GM18861 (cell line): Measurements from ENCODE around the gene SEMA4D.
A peak's percentile ranks its signal among the peaks of the same experiment; 100 is the strongest.

Source experiments
- ATAC-seq: cut with Tn5 transposase; IDR thresholded peaks from one replicate; pipeline ENCODE4 v1.9.1; 2021; ENCODE audit not compliant: unreplicated experiment

SEMA4D gene

DNA sequence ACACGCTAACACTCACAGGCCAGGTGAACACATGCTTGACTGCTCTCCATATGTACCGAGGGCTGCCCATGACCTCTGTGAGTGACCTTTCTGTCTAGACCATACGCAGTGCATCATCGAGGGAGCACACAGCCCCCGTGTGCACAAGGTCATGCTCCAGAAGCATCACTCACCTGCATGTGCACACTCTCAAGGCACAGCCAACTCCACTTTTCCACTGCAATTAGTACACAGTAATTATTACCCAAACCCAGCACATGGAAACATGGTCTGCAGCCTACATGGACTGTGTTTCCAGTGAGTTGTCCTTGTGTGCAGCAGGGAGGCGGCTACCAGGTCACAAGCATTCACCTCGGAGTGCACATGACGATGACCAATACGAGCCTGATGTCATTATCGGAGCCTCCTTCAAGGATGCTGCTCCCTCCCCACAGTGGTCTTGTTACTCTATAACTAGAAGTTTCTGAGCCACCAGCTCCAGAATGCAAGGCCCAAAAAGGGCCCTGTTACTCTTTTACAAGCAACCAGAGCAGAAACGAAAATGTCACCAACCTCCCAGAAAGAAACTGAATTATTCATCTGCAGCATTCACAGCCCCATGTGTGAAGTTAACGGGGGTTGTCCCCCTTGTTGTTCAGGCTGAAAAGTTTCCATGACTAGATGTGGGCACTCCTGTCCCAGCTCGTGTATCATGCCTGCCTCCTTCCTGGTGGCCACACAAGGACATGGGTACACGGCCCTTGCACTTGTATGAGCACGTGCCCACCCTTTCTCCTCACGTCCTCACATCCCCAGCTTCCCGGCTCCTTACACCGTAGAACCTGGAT is 31.2 kb downstream of the SEMA4D start:
- peak; percentile 54 for ATAC-seq

DNA sequence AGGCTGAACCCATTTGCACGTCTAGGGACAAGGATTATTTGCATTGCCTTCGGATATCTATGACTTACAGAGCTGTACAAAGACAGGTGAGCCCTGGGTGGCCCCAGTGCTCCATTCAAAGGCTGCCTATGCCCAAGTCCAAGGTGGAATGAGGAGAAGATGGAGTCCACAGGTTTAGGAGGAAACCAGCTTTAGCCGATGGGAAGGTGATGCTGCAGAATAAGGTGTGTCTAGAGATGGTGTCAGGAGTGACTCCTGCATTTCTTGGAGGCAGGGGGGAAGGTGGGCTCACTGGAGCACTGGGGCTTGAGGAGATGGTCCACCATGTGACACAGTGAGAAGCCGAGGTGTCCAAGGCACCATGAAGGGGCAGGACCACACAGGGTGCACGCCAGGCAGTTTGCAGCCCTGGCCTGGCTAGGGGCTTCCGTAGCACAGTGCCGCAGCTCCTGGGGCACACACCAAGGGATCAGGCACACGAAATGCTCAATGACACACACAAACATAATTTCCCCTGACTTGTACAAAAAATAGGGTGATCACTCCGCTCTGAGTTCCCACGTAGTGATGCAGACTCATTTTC is 32.1 kb downstream of the SEMA4D start:
- no peak for ATAC-seq

DNA sequence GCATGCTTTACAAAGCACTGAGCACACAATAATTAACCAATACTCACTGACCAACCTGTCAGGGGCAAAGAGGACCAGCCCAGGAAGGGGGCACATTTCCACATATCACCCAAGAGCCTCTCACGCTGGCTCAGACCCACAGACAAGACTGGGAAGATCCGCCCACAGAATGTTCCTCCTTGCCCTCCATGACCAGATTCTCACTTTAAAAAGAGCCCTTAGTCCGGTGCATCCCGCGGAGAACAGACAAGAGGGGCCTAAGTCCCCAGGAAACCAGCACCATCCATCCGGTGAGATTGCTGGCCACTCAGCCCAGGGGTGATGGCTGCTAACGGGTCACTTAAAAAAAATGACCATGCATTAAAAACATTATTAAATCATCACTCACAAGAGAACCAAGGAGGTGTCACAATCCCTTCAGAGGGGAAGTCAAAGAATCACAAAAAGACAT is 32.9 kb downstream of the SEMA4D start:
- no peak for ATAC-seq

DNA sequence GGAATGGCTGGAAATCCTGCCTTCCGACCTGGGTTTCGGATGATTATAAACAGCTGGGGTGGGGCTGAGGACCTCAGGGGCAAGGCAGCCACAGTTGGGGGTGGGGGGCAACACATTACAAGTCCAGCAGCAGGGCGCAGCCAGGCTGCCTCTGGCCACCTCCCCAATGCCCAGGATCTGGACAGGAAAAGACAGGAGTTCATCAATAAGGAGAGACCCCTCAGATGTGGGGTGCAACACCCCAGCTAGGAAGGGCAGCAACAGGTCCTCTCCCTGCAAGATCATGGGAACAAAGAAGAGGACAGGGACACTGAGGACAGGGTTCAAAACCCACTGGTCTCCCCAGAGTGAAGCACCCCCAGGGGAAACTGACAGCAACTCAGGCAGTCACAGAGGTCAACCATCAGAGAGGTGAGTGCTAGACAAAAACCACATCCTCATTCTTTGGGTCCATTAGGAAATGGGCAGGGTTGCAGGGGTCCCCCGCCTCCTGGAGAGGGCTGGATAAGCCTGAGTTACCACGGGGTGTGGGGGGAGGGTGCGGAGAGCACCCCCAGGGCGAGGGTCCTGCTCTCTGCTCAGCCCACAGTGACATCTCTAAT is 33.5 kb downstream of the SEMA4D start:
- peak; percentile 28 for ATAC-seq

DNA sequence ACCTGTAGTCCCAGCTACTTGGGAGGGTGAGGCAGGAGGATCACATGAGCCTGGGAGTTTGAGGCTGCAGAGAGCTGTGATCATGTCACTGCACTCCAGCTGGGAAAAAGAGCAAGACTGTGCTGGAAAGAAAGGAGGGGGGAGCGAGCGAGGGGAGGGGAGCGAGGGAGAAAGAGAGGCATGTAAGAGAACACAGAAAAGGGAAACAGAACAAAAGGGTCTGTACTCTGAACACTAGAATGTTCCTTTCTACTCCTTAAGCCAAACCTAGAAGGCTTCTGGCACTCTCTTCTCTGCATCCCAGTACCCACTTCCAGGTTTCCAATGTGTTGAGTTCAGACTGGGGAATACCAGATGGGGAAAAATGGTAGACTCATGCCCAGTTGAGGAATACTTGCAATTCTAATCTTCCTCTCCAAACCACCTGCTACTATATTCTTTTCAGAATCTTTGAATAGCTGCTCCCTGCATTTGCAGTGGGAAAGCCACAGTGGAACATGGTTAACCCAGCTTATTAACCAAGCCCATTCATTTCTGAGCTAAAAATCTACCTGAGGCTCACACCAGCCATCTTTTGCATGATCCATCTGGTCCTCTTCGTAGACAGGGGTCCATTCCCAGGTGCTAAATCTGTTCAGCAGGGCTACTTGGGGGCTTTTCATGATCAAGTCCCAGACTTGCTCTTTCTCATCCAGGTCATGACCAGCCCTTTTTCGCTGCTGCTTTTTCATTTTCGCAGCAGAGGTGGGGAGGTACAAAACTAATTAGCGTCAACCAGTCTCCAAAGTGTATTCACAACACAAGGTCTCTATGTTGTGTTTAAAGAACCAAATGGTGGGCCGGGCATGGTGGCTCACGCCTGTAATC is 34.9 kb downstream of the SEMA4D start:
- ATAC-seq: no peak

DNA sequence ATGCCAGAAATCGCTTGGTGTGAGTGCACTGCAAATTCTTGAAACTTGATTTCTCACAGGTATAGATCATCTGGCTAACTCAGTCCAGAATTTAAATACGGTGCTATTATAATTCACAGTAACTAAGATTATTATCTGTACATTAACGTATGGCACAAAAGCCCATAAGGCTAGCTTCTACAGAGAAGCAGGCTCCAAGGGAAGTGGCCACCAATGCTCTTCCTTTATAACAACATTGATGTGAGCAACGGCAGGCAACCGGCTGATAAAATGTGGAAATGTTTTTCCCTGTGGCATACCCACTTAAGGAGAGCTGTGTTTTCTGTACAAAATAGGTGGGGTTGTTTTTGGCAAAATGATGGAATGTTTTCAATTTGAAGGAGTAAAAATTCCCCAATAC is 35.7 kb downstream of the SEMA4D start:
- no peak for ATAC-seq

DNA sequence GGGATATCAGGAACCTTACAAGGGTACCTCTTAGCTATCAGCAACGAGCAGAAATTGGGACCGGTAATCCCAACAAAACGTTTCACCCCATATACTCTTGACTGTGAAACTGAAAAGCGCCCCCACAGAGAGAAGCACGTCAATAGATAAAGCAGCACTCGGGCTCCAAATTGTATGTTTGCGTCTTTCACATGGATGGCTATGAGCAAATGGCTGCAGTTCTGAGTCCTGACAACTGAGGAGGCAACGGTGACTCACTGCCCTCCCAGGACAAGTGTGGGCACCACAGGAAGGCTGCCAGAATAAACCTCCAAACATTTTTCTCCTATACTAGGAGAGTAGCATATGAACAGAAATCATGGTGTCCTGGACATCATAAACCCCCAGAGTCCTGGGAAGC is 36.6 kb downstream of the SEMA4D start:
- ATAC-seq: no peak

DNA sequence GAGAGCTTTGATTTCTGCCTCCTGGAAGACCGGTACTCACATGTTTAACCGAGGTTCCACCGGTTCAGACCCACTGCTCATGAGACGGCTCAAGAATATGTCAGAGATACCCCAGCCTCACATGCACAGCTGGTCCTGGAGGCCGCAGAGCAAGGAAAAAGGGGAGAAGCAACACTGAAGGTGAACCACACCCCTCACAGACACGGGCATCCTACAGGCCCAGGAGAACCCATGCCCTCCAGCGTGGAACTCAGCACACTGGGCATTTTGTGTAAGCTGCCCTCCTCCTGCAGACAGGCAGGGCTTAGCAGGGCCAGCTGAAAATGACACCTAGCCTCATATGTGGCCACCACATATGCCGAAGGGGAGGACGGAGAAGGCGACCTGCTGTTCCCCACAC is 37.4 kb downstream of the SEMA4D start:
- ATAC-seq: no peak

DNA sequence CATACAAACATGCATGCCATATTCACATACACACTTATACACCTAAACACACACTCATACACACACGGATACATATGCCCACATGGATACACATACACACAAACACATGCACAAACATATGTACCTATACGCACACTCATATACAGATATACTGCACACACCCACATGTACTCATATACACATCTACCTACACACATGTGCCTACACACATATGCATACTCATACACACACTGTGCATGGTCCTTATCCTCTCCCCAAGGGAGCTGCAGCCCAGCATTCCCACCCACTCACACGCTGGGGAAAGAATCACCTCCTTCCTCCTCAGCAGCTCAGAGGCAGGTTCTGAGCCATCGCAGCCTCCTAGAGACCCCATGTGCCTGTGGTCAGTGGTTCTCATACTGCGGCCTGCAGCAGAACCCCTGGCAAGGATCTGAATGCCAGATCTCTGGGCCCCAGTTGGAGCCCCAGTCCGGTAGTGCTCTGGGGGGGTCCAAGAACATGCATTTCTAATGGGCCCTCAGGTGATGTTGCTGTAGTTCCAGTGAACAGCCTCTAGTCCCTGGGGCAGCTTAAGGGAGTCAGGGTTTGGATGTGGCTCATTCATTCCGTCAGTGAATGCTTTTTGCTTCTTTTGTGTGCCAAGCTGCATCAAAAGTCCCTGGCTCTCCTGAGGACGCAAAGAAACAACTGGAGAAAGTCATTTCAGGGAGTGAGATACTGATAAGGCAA is 39.0 kb downstream of the SEMA4D start:
- ATAC-seq: no peak

DNA sequence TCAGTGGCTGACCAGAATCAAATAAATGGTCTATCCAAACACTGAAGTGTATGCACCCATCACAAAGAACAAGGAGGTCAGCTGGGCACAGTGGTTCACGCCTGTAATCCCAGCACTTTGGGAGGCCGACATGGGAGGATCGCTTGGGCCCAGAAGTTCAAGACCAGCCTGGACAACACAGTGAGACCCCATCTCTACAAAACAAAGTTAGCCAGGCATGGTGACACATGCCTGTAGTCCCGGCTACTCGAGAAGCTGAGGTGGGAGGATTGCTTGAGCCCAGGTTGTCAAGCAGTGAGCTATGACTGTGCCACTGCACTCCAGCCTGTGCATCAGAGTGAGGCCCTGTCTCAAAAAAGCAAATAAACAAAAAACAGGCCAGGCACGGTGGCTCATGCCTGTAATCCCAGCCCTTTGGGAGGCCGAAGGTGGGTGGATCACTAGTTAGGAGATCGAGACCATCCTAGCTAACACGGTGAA is 40.5 kb downstream of the SEMA4D start:
- ATAC-seq: no peak

DNA sequence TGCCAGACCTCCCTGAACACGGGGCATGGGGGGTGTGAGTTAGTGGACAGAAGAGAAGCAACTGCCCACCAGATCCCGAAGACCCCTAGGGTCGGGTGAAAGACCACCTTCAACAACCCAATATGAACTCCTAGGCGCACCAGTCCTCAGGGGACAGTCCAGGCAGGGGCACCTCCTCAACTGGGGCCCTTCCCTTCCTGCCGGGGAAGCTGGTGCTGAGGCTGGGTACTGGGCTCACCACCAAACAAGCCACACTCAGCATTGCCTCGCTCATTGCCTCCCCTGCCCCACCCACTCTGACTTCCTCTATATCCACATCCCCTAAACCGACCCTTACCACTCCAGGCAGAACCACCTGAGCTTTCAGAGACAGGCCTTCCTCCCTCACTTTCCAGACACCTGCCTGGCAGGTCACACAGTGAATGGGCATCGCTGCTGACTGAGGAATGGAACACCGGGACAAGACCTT is 42.5 kb downstream of the SEMA4D start:
- ATAC-seq: no peak

DNA sequence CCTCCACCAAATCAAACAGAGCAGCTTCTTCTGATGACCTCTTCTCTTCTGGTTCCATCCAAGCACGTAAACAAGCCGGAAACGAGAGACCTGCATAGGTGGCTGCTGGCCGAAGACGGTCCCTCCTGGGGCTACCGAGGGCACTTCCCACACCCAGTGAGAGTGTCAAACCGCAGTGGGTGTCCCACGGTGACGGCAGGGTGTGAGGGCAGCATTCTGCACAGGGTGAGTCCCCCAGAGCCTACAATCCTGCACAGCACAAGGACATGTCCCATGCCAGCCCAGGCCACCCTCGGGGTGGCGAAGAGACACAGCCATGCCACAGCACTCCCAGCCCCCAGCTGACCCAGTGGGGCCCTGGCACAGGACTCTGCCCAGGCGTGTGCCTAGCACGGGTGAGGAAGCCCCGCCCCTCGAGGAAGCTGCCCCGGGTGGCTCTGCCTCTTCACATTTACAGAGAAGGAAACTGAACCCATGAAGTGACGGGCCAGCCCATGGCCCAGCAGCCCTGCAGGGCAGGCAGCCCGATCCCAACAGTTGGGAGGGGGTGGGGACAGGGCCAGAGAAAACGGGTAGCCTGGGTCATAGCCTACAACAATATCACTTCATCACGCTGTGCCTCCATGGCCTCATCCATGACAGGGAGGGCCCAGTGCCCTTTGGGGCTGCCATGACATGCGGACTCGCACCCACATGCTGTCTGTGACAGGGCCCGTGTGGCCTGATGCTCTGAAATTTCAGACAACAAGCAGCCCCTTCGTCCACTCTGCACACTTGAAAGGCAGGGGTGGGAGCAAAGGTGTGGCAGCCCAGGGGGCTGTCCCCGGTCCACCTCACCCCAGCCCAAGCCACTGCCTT is 43.2 kb downstream of the SEMA4D start:
- no peak for ATAC-seq

DNA sequence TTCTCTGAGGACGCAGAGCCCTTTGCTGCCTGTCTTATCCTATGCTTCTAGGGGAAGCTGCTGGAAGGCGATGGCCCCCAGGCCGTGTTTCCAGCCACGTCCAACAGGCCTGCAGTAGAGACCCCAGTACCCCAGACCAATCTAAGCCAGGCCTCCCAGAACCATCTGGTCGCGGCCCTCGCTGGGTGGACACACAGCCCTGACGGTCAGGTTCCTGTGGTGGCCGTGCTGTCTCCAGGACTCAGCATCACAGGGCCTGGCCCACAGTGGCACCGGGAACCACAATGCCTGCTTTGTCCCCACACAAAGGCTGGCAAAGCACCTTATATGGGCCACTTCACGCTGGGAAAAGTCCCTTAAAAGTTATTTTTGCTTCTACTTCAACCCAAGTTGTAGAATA is 44.5 kb downstream of the SEMA4D start:
- ATAC-seq: no peak

DNA sequence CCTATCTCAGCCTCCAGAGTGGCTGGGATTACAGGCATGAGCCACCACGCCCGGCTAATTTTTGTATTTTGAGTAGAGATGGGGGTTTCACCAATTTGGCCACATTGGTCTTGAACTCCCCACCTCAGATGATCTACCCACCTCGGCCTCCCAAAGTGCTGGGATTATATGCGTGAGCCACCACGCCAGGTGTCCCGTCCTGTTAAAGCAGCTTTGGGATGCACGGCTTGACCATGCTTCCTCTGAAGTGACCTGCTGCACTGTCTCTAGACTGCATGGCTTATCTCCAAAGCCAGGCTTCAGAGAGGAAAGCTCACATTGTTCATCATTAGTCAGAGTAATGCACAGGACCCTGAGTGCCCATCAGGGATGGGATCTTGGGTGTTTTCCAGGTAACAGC is 45.4 kb downstream of the SEMA4D start:
- no peak for ATAC-seq

DNA sequence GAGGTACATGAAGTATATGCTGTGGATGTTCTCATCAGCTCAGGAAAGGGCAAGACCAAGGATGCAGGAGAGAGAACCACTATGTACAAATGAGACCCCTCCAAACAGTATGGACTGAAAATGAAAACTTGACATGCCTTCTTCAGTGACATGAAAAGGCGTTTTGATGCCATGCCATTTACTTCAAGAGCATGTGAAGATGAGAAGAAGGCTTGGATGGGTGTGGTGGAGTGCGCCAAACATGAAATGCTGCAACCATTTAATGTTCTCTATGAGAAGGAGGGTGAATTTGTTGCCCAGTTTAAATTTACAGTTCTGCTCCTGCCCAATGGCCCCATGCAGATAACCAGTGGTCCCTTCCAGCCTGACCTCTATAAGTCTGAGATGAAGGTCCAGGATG is 47.7 kb downstream of the SEMA4D start:
- ATAC-seq: no peak

DNA sequence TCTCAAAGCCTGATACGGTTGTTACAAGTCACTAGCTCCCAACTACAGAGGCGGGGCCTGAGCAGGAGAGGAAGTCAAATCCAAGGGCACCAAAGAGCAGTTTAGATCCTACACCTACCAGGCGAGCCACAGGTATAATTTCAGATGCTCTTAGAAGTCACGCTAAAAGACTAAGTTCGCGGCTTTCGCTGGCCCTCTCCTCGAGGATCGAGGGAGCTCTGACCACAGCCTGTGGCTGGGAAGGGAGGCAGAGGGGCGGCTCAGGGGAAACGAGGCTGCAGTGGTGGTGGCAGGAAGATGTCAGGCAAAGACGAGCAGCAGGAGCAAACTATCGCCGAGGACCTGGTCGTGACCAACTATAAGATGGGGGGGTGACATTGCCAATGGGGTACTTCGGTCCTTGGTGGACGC is 48.6 kb downstream of the SEMA4D start:
- no peak for ATAC-seq

DNA sequence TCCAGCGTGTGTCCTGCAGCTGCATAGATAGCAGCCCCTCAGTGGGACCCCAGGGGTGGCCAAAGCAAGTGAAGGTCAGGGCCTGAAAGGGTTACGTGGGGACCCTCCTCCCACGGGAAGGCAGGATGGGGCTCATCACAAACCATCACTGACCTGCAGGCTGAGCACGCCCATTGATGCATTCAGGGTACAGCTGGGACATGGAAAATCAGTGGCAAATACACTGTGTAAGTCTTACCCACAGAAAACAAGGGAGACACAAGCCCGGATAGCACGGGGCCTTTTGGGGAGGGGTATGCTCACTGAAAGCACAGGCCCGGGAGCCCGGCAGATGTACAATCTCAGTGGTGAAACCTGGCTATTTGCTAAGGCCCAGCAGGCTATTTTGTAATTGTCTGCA is 49.1 kb downstream of the SEMA4D start:
- ATAC-seq: no peak

DNA sequence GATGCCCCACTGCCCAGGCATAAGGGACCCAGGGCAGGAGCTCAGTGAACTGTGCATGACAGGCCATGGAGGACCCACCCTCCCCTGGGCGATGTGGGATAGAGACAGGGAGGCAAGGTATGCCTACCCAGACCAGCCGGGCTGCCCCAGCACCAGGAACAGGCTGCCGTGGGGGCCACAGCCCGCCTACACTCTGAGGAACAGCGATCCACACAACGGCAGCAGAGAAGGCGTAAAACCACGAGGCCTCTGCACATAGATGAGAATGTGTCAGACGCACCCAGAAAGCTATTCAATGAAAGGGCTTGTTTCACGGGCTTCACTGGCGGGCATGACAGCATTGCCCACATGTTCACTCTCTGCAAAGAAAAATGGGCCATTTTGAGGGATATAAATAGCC is 49.5 kb downstream of the SEMA4D start:
- no peak for ATAC-seq

DNA sequence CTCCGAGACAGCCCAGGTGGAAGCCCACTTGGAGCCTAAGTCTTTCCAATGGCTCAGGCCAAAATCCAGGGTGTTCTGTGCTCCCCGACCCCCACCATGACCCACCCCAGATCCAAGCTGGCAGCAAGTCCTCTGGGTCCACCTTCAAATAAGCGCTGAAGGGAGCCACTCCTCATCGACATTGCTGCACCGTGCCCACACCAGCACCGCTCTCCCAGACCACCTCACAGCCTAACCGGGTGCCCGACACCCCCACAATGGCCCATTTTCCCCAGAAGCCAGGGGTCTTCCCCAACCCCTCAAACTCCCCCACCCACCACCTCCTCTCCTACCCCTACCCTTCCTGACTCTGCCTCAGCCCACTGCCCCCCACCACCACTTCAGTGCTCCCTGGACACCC is 50.5 kb downstream of the SEMA4D start:
- ATAC-seq: no peak

DNA sequence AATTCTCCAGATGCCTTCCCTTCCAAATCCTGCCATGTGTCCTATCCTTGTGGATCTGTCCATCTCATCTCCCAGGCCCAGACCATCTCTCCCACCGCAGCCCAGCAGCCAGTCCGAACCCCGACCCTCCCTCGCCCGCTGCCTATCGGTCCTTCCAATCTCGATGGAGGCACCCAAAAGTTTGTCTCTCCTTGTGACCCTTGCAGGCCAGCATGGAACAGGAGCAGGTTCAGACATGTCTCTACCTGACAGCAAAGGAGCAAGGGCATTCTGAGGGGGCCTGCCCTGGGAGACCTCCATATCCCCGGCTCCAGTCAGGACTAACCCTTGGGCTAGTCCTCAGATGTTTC is 51.0 kb downstream of the SEMA4D start:
- ATAC-seq: no peak
